ENCODE measurements around the gene NAB2.

NAB2 gene

GRCh38 chr12:57095440-57095839 lies 6.5 kb downstream of the NAB2 start:
- DNase-seq, result no peak

- DNase-seq, result no peak
Measured at GRCh38 chr12:57096099-57096572, 7.2 kb downstream of the NAB2 start.

GRCh38 chr12:57096748-57097553 lies 8.0 kb downstream of the NAB2 start:
- DNase-seq, result no peak

- DNase-seq, result no peak
Measured at GRCh38 chr12:57097554-57097835, 8.6 kb downstream of the NAB2 start.

- no peak for DNase-seq
Measured at GRCh38 chr12:57098546-57098945, 9.6 kb downstream of the NAB2 start.

- no peak for DNase-seq
Measured at GRCh38 chr12:57099047-57099714, 10.3 kb downstream of the NAB2 start.

GRCh38 chr12:57099766-57100165 lies 10.9 kb downstream of the NAB2 start:
- no peak for DNase-seq

- no peak for DNase-seq
Measured at GRCh38 chr12:57101892-57102695, 13.2 kb downstream of the NAB2 start.

GRCh38 chr12:57103856-57104255 lies 14.9 kb downstream of the NAB2 start:
- no peak for DNase-seq

- no peak for DNase-seq
Measured at GRCh38 chr12:57104292-57104910, 15.5 kb downstream of the NAB2 start.

- no peak for DNase-seq
Measured at GRCh38 chr12:57105011-57105753, 16.3 kb downstream of the NAB2 start.

- no peak for DNase-seq
Measured at GRCh38 chr12:57106021-57106708, 17.3 kb downstream of the NAB2 start.

- no peak for DNase-seq
Measured at GRCh38 chr12:57107456-57108155, 18.7 kb downstream of the NAB2 start.

- no peak for DNase-seq
Measured at GRCh38 chr12:57109207-57110103, 20.5 kb downstream of the NAB2 start.

GRCh38 chr12:57110104-57111030 lies 21.5 kb downstream of the NAB2 start:
- peak; percentile 80 for DNase-seq

GRCh38 chr12:57111031-57111734 lies 22.3 kb downstream of the NAB2 start, which contains the start of gene STAT6:
TSS of gene STAT6 (minus strand) at chr12:57111362. CDS start at chr12:57108278, 3,084 bp downstream.
- peak; percentile 92 for DNase-seq

- DNase-seq, result no peak
Measured at GRCh38 chr12:57112492-57113294, 23.8 kb downstream of the NAB2 start.

All from CD4-positive, alpha-beta T cell treated with Interleukin-4 for 4 hours (primary cell).